HepG2 (cell line): ENCODE measurements around the gene SLC18A3. TPM values are rescaled to one million over a fixed set of nuclear protein-coding genes. Genes with fewer than 3 reads are reported as not detected.

Source experiments
- ATAC-seq: fragments of 200-7000 bp; cut with Tn5 transposase; 3 replicates; pipeline ENCODE4 v1.9.1; 2020; ENCODE audit warnings: mild to moderate bottlenecking, moderate library complexity
- Bru-seq: library from RNA; stranded (reverse); fragments of 400-500 nt; gene quantifications from one replicate; lab custom pipeline; 2021; lab: Mats Ljungman, UMichigan
- BruChase-seq, 2 experiments: library from RNA; stranded (reverse); fragments of 400-500 nt; gene quantifications; one replicate each; lab custom pipeline; 2021; lab: Mats Ljungman, UMichigan
- BruUV-seq: library from RNA; stranded (reverse); fragments of 400-500 nt; replicated peaks from 2 replicates; lab custom pipeline; 2021; lab: Mats Ljungman, UMichigan
- CTCF ChIA-PET: fragments of 300-600 bp; formaldehyde crosslinking; extraction: SDS; loops from one replicate; lab custom pipeline; 2021; ENCODE audit warnings: low total read pairs, inconsistent platforms, low intra/inter-chr PET ratio; lab: Yijun Ruan, JAX
- POLR2A ChIA-PET: fragments of 350-600 bp; sonication (Branson Sonifier 250); formaldehyde crosslinking; loops from one replicate; lab custom pipeline; 2020; ENCODE audit warnings: antibody characterized with exemption, inconsistent platforms; lab: Yijun Ruan, JAX
- DNase-seq: peaks from one replicate; pipeline ENCODE4 v3.0.0-alpha.2; 2015; ENCODE audit warnings: low spot score
- FAIRE-seq: peaks from 3 replicates; lab custom pipeline; 2011; peaks lifted over from hg19 to GRCh38; lab: Jason Lieb, UNC
- H2AFZ ChIP-seq: one replicate; pipeline ENCODE4 v1.6.1; 2011; ENCODE audit warnings: low read length, inconsistent platforms
- H3K27ac ChIP-seq: fragments of 300-600 bp; 3 replicates; pipeline ENCODE4 v1.8.0; 2011; ENCODE audit warnings: mixed run types, mild to moderate bottlenecking, mixed read lengths, low read length, inconsistent platforms; ENCODE audit not compliant: insufficient read depth; ENCODE audit errors: extremely low read length
- H3K27me3 ChIP-seq, 2 experiments: fragments of 200-600 bp in 1 of 2; 2 replicates in 1 of 2; 3 replicates in 1 of 2; pipeline versions ENCODE4 v1.6.0 to v1.8.0; 2011; ENCODE audit warnings: low read length in 2 of 2, mild to moderate bottlenecking in 2 of 2, moderate library complexity in 2 of 2, inconsistent platforms in 1 of 2; ENCODE audit not compliant: insufficient read depth in 2 of 2, control insufficient read depth in 1 of 2
- H3K36me3 ChIP-seq, 2 experiments: fragments of 200-600 bp in 1 of 2; replicated peaks in 1 of 2; 2 replicates in 1 of 2; 3 replicates in 1 of 2; pipeline versions ENCODE4 v1.5.1 to v1.8.0; 2011; ENCODE audit warnings: low read length in 2 of 2, inconsistent platforms in 1 of 2; ENCODE audit not compliant: insufficient read depth in 2 of 2, control insufficient read depth in 1 of 2
- H3K4me1 ChIP-seq: 2 replicates; pipeline ENCODE4 v1.5.1; 2012; ENCODE audit warnings: low read length, inconsistent platforms; ENCODE audit not compliant: insufficient read depth
- H3K4me2 ChIP-seq: 2 replicates; pipeline ENCODE4 v1.6.0; 2011; ENCODE audit warnings: low read depth, low read length, inconsistent platforms
- H3K4me3 ChIP-seq, 3 experiments: fragments of 200-600 bp in 1 of 3; sonication (generic), shearing (Covaris generic) in 1 of 3; replicated peaks in 1 of 3; 2 replicates each; pipeline ENCODE4 v1.5.1; 2011 to 2016; ENCODE audit warnings: low read length in 3 of 3, inconsistent platforms in 2 of 3, low read depth in 2 of 3, mild to moderate bottlenecking in 2 of 3, control low read depth in 1 of 3, mixed read lengths in 1 of 3; ENCODE audit not compliant: insufficient read depth in 1 of 3
- H3K79me2 ChIP-seq: one replicate; pipeline ENCODE4 v1.6.1; 2011; ENCODE audit warnings: low read length, inconsistent platforms; ENCODE audit not compliant: insufficient read depth
- H3K9ac ChIP-seq: 2 replicates; pipeline ENCODE4 v1.6.0; 2011; ENCODE audit warnings: mild to moderate bottlenecking, low read depth, low read length, inconsistent platforms; ENCODE audit not compliant: insufficient read depth
- H3K9me3 ChIP-seq: 2 replicates; pipeline ENCODE4 v1.5.1; 2012; ENCODE audit warnings: mild to moderate bottlenecking, low read length
- H4K20me1 ChIP-seq: 2 replicates; pipeline ENCODE4 v1.6.0; 2011; ENCODE audit warnings: inconsistent platforms, mild to moderate bottlenecking, low read length, moderate library complexity; ENCODE audit not compliant: insufficient read depth
- ATF7-NPFF ChIP-seq: sonication (generic); formaldehyde crosslinking; IDR thresholded peaks from 2 replicates; pipeline ENCODE4 v1.8.1; 2023; ENCODE audit warnings: mild to moderate bottlenecking, low read depth, missing genetic modification reagents, moderate library complexity
- MEIS1 ChIP-seq: sonication (generic); formaldehyde crosslinking; IDR thresholded peaks from 2 replicates; pipeline ENCODE4 v1.9.0; 2021; ENCODE audit warnings: mild to moderate bottlenecking, missing genetic modification reagents, moderate library complexity, borderline replicate concordance
- PHF20 ChIP-seq: sonication (generic); formaldehyde crosslinking; IDR thresholded peaks from 2 replicates; pipeline ENCODE4 v1.5.0; 2020; ENCODE audit warnings: mild to moderate bottlenecking, missing genetic modification reagents
- SNAPC2 ChIP-seq: sonication (generic); formaldehyde crosslinking; IDR thresholded peaks from 2 replicates; pipeline ENCODE4 v1.8.1; 2022; ENCODE audit warnings: mild to moderate bottlenecking, missing genetic modification reagents
- YEATS2 ChIP-seq: sonication (generic); formaldehyde crosslinking; IDR thresholded peaks from 2 replicates; pipeline ENCODE4 v1.4.0; 2020; ENCODE audit warnings: missing genetic modification reagents, borderline replicate concordance
- ZNF30 ChIP-seq: sonication (generic); formaldehyde crosslinking; IDR thresholded peaks from 2 replicates; pipeline ENCODE4 v1.5.0; 2020; ENCODE audit warnings: mild to moderate bottlenecking, missing genetic modification reagents
- ZNF318 ChIP-seq: sonication (generic); formaldehyde crosslinking; IDR thresholded peaks from 2 replicates; pipeline ENCODE4 v1.4.0; 2020; ENCODE audit warnings: mild to moderate bottlenecking, missing genetic modification reagents
- ZNF570 ChIP-seq: sonication (generic); formaldehyde crosslinking; IDR thresholded peaks from 2 replicates; pipeline ENCODE4 v1.4.0; 2020; ENCODE audit warnings: mild to moderate bottlenecking, missing genetic modification reagents, borderline replicate concordance
- WGBS: methylation state at CpG from one replicate; pipeline ENCODE4 v1.1.6; 2017; ENCODE audit warnings: low lambda C conversion rate; 5-methylcytosine and 5-hydroxymethylcytosine counted together
- in situ Hi-C: cut with HindIII; loops from 2 replicates; pipeline ENCODE4 v1.10.0; 2017; ENCODE audit warnings: low pct_unique_long_range_greater_than_20kb; ENCODE audit not compliant: extremely low pct_ligation_motif_present
- intact Hi-C: fragments of 100-400 bp; cut with micrococcal nuclease; formaldehyde crosslinking; loops from one replicate; pipeline ENCODE4 v1.10.0; 2022; ENCODE audit not compliant: unreplicated experiment
- long read RNA-seq, 2 experiments: library from RNA in 1 of 2; library from polyadenylated mRNA in 1 of 2; stranded (forward) in 1 of 2; unstranded in 1 of 2; transcript quantifications; one replicate each; pipeline ENCODE4 v2.0.0, GENCODE V29; 2019 to 2022
- polyA minus RNA-seq, 3 experiments: library from RNA; depleted of rRNA, polyadenylated mRNA; stranded (reverse); fragments of >200 nt; gene quantifications; 2 replicates each; pipeline ENCODE4 v1.2.3, GENCODE V29; 2011; ENCODE audit warnings: low replicate concordance in 1 of 3
- polyA plus RNA-seq, 8 experiments: library from polyadenylated mRNA; depleted of rRNA in 3 of 8; stranded (reverse) in 7 of 8; unstranded in 1 of 8; fragments of >200 nt; fragmentation: Illumina TruSeq in 4 of 8; extraction: Trizol in 4 of 8; gene quantifications; 2 replicates each; pipeline versions ENCODE4 v1.2.1 to v1.2.3, GENCODE V29; 2011 to 2016; ENCODE audit warnings: low read depth in 4 of 8, missing spikeins in 1 of 8, mixed read lengths in 1 of 8; ENCODE audit not compliant: insufficient read depth in 1 of 8
- total RNA-seq, 5 experiments: library from RNA; depleted of rRNA; stranded (reverse); fragments of >200 nt; fragmentation: Illumina TruSeq; extraction: Trizol; gene quantifications; 2 replicates each; pipeline ENCODE4 v1.2.3, GENCODE V29; 2016; ENCODE audit warnings: low read depth in 1 of 5

Gene SLC18A3
- total RNA-seq (2016; rRNA removed; fragmentation: Illumina TruSeq; extraction: Trizol) = not detected in 2 replicates
- total RNA-seq (2016; cell fraction: cytosol; rRNA removed; fragmentation: Illumina TruSeq; extraction: Trizol; ENCODE audit: low read depth) = not detected in 2 replicates
- not detected in 2 replicates for total RNA-seq (2016; cell fraction: insoluble cytoplasmic fraction; rRNA removed; fragmentation: Illumina TruSeq; extraction: Trizol)
- total RNA-seq (2016; cell fraction: membrane; rRNA removed; fragmentation: Illumina TruSeq; extraction: Trizol) = not detected in 2 replicates
- not detected in 2 replicates for total RNA-seq (2016; cell fraction: nucleus; rRNA removed; fragmentation: Illumina TruSeq; extraction: Trizol)
- polyA plus RNA-seq (2011; rRNA removed) = not detected in 2 replicates
- not detected in 2 replicates for polyA plus RNA-seq (2011; cell fraction: cytosol; rRNA removed)
- not detected in 2 replicates for polyA plus RNA-seq (2011; cell fraction: nucleus; rRNA removed)
- not detected in 2 replicates for polyA plus RNA-seq (2012)
- not detected in 2 replicates for polyA plus RNA-seq (2016; cell fraction: cytosol; fragmentation: Illumina TruSeq; extraction: Trizol; ENCODE audit: low read depth)
- not detected in 2 replicates for polyA plus RNA-seq (2016; cell fraction: insoluble cytoplasmic fraction; fragmentation: Illumina TruSeq; extraction: Trizol; ENCODE audit: low read depth)
- not detected in 2 replicates for polyA plus RNA-seq (2016; cell fraction: membrane; fragmentation: Illumina TruSeq; extraction: Trizol; ENCODE audit: low read depth)
- polyA plus RNA-seq (2016; cell fraction: nucleus; fragmentation: Illumina TruSeq; extraction: Trizol; ENCODE audit: insufficient read depth, low read depth) = not detected in 2 replicates
- polyA minus RNA-seq (2011; rRNA and poly(A)+ RNA removed; ENCODE audit: low replicate concordance) = 0.09 TPM in 1 of 2 replicates, not detected in the other
- polyA minus RNA-seq (2011; cell fraction: cytosol; rRNA and poly(A)+ RNA removed) = not detected in 2 replicates
- not detected in 2 replicates for polyA minus RNA-seq (2011; cell fraction: nucleus; rRNA and poly(A)+ RNA removed)
- not detected for Bru-seq, nascent RNA
- not detected for BruChase-seq, experiment 1, labeled RNA remaining after a 6-hour chase
- not detected for BruChase-seq, experiment 2, labeled RNA remaining after a 2-hour chase
- long read RNA-seq, experiment 1 = 0 reads
- long read RNA-seq, experiment 2 = 0 reads

GRCh38 chr10:49610114-49610457 lies at the start of gene SLC18A3:
TSS of gene SLC18A3 (plus strand) at chr10:49610310. CDS start at chr10:49610741, 431 bp downstream.
- no peak within 1 kb of the TSS; a peak in 1 of 6 replicates for H3K4me3 ChIP-seq
- H3K4me2 ChIP-seq = no peak within 1 kb of the TSS
- DNase-seq (no peak), FAIRE-seq (no peak), ATAC-seq (no peak)
- ChIA-PET CTCF (no interaction called here), POLR2A (interaction anchor here (0.6 kb wide), 1 partner anchor 159 kb away, joined by 3 read pairs; no protein-coding TSS in a partner anchor)
- no peaks in the 10 kb centered on the region for H3K36me3 ChIP-seq
- H3K9me3 ChIP-seq = no peaks in the 10 kb centered on the region
- 8% methylated on average over 27 of the region's 43 CpGs for WGBS
- no peak within 1 kb of the TSS for H3K9ac ChIP-seq
- intact Hi-C loops = no loop called here
- no TSS peak for BruUV-seq
- no peak within 1 kb of the TSS for H3K27ac ChIP-seq
- H3K27me3 ChIP-seq = peaks cover 10 to 56% of the 10 kb centered on the region in 2 experiments
- peaks cover 12% of the 10 kb centered on the region; the same call in 1 of the 2 replicates for H4K20me1 ChIP-seq
- in situ Hi-C loops = no loop called here
- H3K79me2 ChIP-seq = no peaks in the 10 kb centered on the region
- no peak within 1 kb of the TSS for H2AFZ ChIP-seq
- H3K4me1 ChIP-seq = no peaks in the 10 kb centered on the region
- TF ChIP-seq MEIS1 (CRISPR knock-in tag) (no peak), ZNF570 (CRISPR knock-in tag) (no peak), ZNF30 (no peak), PHF20 (no peak), YEATS2 (no peak), ATF7-NPFF (CRISPR knock-in tag) (no peak), SNAPC2 (CRISPR knock-in tag) (no peak), ZNF318 (no peak)
